K562 (cell line): ENCODE data around the gene CLIC1. TPM values are rescaled to one million over a fixed set of nuclear protein-coding genes. Genes with fewer than 3 reads are reported as not detected.

ENCODE experiments used
- ARNT ChIP-seq, 2 experiments: fragments of 450-650 bp; IDR thresholded peaks; 2 replicates each; pipeline ENCODE4 v1.6.1; 2016; ENCODE audit warnings: mild to moderate bottlenecking in 1 of 2
- BACH1 ChIP-seq: fragments of 200-800 bp; sonication (Bioruptor generic); IDR thresholded peaks from 2 replicates; pipeline ENCODE4 v1.6.1; 2016; ENCODE audit warnings: missing genetic modification characterization, missing compliant biosample characterization
- C11orf30 ChIP-seq: fragments of 450-650 bp; IDR thresholded peaks from 2 replicates; pipeline ENCODE4 v1.6.1; 2016; ENCODE audit warnings: low read depth, mild to moderate bottlenecking
- CCAR2 ChIP-seq: fragments of 200-400 bp; formaldehyde crosslinking; IDR thresholded peaks from 2 replicates; pipeline ENCODE4 v1.6.1; 2017; ENCODE audit warnings: mild to moderate bottlenecking, low read depth, low read length
- CEBPG ChIP-seq, 3 experiments: fragments of 200-800 bp in 1 of 3; sonication (Bioruptor generic) in 1 of 3; sonication (generic) in 1 of 3; formaldehyde crosslinking in 1 of 3; IDR thresholded peaks in 2 of 3; conservative IDR thresholded peaks in 1 of 3; 2 replicates each; pipeline versions ENCODE4 v1.6.1 to v1.8.0; 2016 to 2022; ENCODE audit warnings: missing compliant biosample characterization in 2 of 3, missing genetic modification characterization in 2 of 3, mild to moderate bottlenecking in 1 of 3, missing genetic modification reagents in 1 of 3
- E2F8 ChIP-seq: fragments of 450-650 bp; IDR thresholded peaks from 2 replicates; pipeline ENCODE4 v1.7.1; 2018; ENCODE audit warnings: mild to moderate bottlenecking, low read depth; ENCODE audit not compliant: partially characterized antibody
- GATAD2A ChIP-seq: fragments of 450-650 bp; IDR thresholded peaks from 2 replicates; pipeline ENCODE4 v1.6.1; 2017
- LCOR ChIP-seq: sonication (generic); formaldehyde crosslinking; IDR thresholded peaks from 2 replicates; pipeline ENCODE4 v1.8.0; 2022; ENCODE audit warnings: mild to moderate bottlenecking, missing genetic modification reagents
- MCM7 ChIP-seq, 2 experiments: fragments of 450-650 bp; IDR thresholded peaks; 2 replicates each; pipeline ENCODE4 v1.6.1; 2016 to 2018
- MTF1 ChIP-seq: fragments of 250-450 bp; sonication (Bioruptor Pico); IDR thresholded peaks from 2 replicates; pipeline ENCODE4 v1.9.0; 2021; ENCODE audit warnings: moderate library complexity, mild to moderate bottlenecking, inconsistent platforms, borderline replicate concordance
- NUFIP1 ChIP-seq: fragments of 450-650 bp; IDR thresholded peaks from 2 replicates; pipeline ENCODE4 v1.6.1; 2018; ENCODE audit not compliant: partially characterized antibody
- PKNOX1 ChIP-seq: fragments of 450-650 bp; IDR thresholded peaks from 2 replicates; pipeline ENCODE4 v1.6.1; 2016
- PRPF4 ChIP-seq: fragments of 200-400 bp; formaldehyde crosslinking; IDR thresholded peaks from one replicate; pipeline ENCODE4 v1.6.1; 2017; ENCODE audit warnings: low read length, low read depth, mild to moderate bottlenecking; ENCODE audit not compliant: insufficient read depth, poor library complexity, severe bottlenecking
- SAFB ChIP-seq: fragments of 200-400 bp; formaldehyde crosslinking; IDR thresholded peaks from 2 replicates; pipeline ENCODE4 v1.6.1; 2017; ENCODE audit warnings: low read depth, low read length, borderline replicate concordance
- SETDB1 ChIP-seq: IDR thresholded peaks from one replicate; pipeline ENCODE4 v1.6.1; 2012; ENCODE audit warnings: low read length, control low read depth, inconsistent platforms
- SMAD4 ChIP-seq: fragments of 250-450 bp; sonication (Bioruptor Pico); conservative IDR thresholded peaks from 2 replicates; pipeline ENCODE4 v1.8.0; 2021; ENCODE audit warnings: inconsistent platforms, mild to moderate bottlenecking, moderate library complexity
- SRF ChIP-seq, 2 experiments: fragments of 250-450, 450-650 bp in 1 of 2; sonication (Bioruptor Pico) in 1 of 2; sonication (generic) in 1 of 2; formaldehyde crosslinking; IDR thresholded peaks; 2 replicates each; pipeline versions ENCODE4 v1.5.0 to v1.5.1; 2020 to 2022; ENCODE audit warnings: mild to moderate bottlenecking in 1 of 2, missing genetic modification reagents in 1 of 2
- TAF7 ChIP-seq: fragments of 450-650 bp; IDR thresholded peaks from 2 replicates; pipeline ENCODE4 v1.6.1; 2016; ENCODE audit warnings: missing genetic modification characterization, missing compliant biosample characterization
- TRIM25 ChIP-seq: fragments of 450-650 bp; IDR thresholded peaks from 2 replicates; pipeline ENCODE4 v1.7.0; 2016; ENCODE audit warnings: borderline replicate concordance
- ZNF589 ChIP-seq: fragments of 200-800 bp; sonication (Bioruptor generic); IDR thresholded peaks from 2 replicates; pipeline ENCODE4 v1.6.1; 2016; ENCODE audit warnings: low read depth, missing genetic modification characterization, missing compliant biosample characterization
- ZNF717 ChIP-seq: fragments of 250-450 bp; sonication (Bioruptor Pico); IDR thresholded peaks from 2 replicates; pipeline ENCODE4 v1.5.0; 2021
- ZNF75A ChIP-seq: fragments of 450-650 bp; formaldehyde crosslinking; IDR thresholded peaks from 2 replicates; pipeline ENCODE4 v1.4.0; 2020; ENCODE audit warnings: mild to moderate bottlenecking
- polyA plus RNA-seq, 8 experiments: library from polyadenylated mRNA; depleted of rRNA in 4 of 8; stranded (reverse) in 5 of 8; unstranded in 3 of 8; fragments of >200 nt; fragmentation: Nextera tagmentation in 2 of 8; fragmentation: Illumina TruSeq in 1 of 8; extraction: Ambion mirVana in 2 of 8; extraction: Trizol in 1 of 8; gene quantifications; 2 replicates each; pipeline versions ENCODE4 v1.2.1 to v1.2.3, GENCODE V29; 2011 to 2014; ENCODE audit warnings: inconsistent platforms in 1 of 8, missing spikeins in 1 of 8
- total RNA-seq, 7 experiments: library from RNA; depleted of rRNA in 6 of 7; stranded (reverse); fragments of >200 nt in 6 of 7; fragmentation: Illumina TruSeq in 2 of 7; extraction: Trizol in 2 of 7; gene quantifications; 2 replicates each; pipeline versions ENCODE4 v1.2.1 to v1.2.3, GENCODE V29; 2011 to 2021; ENCODE audit warnings: low replicate concordance in 1 of 7

The CLIC1 gene
- total and polyA plus RNA-seq, 9 of the 15 experiments (the other 6 are each of a cell fraction or from before 2014, with no cell fraction given), result 1,267 to 2,419 (median 1,808) TPM

GRCh38 chr6:31702405-31702818, 33.9 kb downstream of the CLIC1 start (continued):
- TF ChIP-seq E2F8 (peak; percentile 47), BACH1 (0 out of 2 replicates have a peak, but pooled peaks have one; percentile 72), ZNF717 (no peak), CCAR2 (no peak), MTF1 (CRISPR knock-in tag) (no peak), ARNT (IDR thresholded peaks at IDR 0.05) (0 out of 4 replicates have a peak, but pooled peaks have one; percentile 28 to 46), NUFIP1 (peak; percentile 48), SRF (CRISPR knock-in tag; IDR thresholded peaks at IDR 0.05) (0 out of 4 replicates have a peak, but pooled peaks of 1 of the 2 experiments have one; percentile 2), SETDB1 (no peak), LCOR (CRISPR knock-in tag) (peak; percentile 45), TAF7 (tag) (peak; percentile 63), CEBPG (CRISPR knock-in tag; IDR thresholded peaks at IDR 0.05) (no peak), CEBPG (tag; conservative IDR thresholded peaks at IDR 0.05 in 1 of 2, IDR thresholded peaks at IDR 0.05 in 1 of 2) (no peak), GATAD2A (0 out of 2 replicates have a peak, but pooled peaks have one; percentile 65), PRPF4 (no peak), ZNF75A (CRISPR knock-in tag) (peak; percentile 29; the same call in 1 of the 2 replicates), SAFB (no peak), PKNOX1 (no peak; the same call in 1 of the 2 replicates), SMAD4 (CRISPR knock-in tag) (no peak), TRIM25 (no peak), MCM7 (IDR thresholded peaks at IDR 0.05) (0 out of 4 replicates have a peak, but pooled peaks of 1 of the 2 experiments have one; percentile 17), C11orf30 (0 out of 2 replicates have a peak, but pooled peaks have one; percentile 4), ZNF589 (CRISPR knock-in tag) (peak; percentile 79; the same call in 1 of the 2 replicates)
